PFSK-1 (cell line): ENCODE measurements around the gene LGALS12.

Source experiments
- FOXP2 ChIP-seq: optimal IDR thresholded peaks from 2 replicates; pipeline ENCODE3; 2011; ENCODE audit warnings: borderline replicate concordance, control low read depth, inconsistent platforms; ENCODE audit not compliant: insufficient read depth; ENCODE audit errors: extremely low read length, extremely low read depth
- POLR2AphosphoS5 ChIP-seq: IDR thresholded peaks from 2 replicates; pipeline ENCODE4 v1.6.1; 2012; ENCODE audit warnings: low read depth, mild to moderate bottlenecking, control low read depth, low read length, moderate library complexity
- SIN3A ChIP-seq: IDR thresholded peaks from 2 replicates; pipeline ENCODE4 v1.6.1; 2012; ENCODE audit warnings: mild to moderate bottlenecking, low read length, moderate library complexity, borderline replicate concordance; ENCODE audit not compliant: insufficient read depth
- TAF1 ChIP-seq: IDR thresholded peaks from 2 replicates; pipeline ENCODE4 v1.6.1; 2012; ENCODE audit warnings: low read length, control low read depth, borderline replicate concordance; ENCODE audit not compliant: insufficient read depth
- TF ChIP-seq, protein P1 (sequence below), 2 experiments: IDR thresholded peaks; 2 replicates each; pipeline versions ENCODE4 v1.6.1 to v1.8.0; 2011 to 2012; ENCODE audit warnings: low read depth in 2 of 2, low read length in 2 of 2, control low read depth in 1 of 2, inconsistent platforms in 1 of 2, mild to moderate bottlenecking in 1 of 2, moderate library complexity in 1 of 2; ENCODE audit not compliant: insufficient read depth in 1 of 2

LGALS12 gene

DNA sequence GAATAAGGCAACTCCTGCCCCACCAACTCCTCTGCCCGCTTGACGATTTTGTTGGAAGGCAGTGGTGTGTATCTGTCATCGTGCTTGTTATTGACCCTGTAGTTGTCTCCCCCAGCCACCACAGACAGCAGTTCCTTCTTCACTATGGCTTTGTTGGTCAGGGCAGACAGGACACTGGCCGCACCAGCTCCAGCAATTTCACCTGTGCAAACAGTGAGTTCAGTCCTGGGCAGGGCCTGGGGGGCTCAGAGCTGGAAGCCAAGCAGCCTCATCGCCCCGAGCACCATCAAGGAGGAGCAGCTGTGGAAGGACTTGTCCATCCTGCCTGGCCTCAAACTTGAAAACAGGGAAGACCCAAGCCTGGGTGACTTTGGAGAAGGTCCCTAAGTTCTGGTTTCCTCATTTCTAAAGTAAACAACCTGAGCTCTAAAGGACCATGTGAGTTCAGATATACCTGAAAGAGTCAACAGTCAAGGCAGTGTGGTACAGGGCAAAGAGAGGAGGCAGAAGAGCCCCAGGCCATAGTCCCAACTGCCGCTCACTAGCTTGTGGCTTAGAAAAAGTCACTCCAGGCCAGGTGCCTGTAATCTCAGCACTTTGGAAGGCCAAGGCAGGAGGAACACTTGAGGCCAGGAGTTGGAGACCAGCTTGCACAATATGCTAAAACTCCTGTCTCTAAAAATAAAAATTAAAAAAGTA, 52.7 kb downstream of the LGALS12 start:
- TF ChIP-seq TAF1 (no peak), FOXP2 (no peak), SIN3A (no peak), POLR2AphosphoS5 (no peak)
- TF ChIP-seq, protein P1, sequence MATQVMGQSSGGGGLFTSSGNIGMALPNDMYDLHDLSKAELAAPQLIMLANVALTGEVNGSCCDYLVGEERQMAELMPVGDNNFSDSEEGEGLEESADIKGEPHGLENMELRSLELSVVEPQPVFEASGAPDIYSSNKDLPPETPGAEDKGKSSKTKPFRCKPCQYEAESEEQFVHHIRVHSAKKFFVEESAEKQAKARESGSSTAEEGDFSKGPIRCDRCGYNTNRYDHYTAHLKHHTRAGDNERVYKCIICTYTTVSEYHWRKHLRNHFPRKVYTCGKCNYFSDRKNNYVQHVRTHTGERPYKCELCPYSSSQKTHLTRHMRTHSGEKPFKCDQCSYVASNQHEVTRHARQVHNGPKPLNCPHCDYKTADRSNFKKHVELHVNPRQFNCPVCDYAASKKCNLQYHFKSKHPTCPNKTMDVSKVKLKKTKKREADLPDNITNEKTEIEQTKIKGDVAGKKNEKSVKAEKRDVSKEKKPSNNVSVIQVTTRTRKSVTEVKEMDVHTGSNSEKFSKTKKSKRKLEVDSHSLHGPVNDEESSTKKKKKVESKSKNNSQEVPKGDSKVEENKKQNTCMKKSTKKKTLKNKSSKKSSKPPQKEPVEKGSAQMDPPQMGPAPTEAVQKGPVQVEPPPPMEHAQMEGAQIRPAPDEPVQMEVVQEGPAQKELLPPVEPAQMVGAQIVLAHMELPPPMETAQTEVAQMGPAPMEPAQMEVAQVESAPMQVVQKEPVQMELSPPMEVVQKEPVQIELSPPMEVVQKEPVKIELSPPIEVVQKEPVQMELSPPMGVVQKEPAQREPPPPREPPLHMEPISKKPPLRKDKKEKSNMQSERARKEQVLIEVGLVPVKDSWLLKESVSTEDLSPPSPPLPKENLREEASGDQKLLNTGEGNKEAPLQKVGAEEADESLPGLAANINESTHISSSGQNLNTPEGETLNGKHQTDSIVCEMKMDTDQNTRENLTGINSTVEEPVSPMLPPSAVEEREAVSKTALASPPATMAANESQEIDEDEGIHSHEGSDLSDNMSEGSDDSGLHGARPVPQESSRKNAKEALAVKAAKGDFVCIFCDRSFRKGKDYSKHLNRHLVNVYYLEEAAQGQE (IDR thresholded peaks at IDR 0.05; ENCODE audit: insufficient read depth in 1 of 2, low read depth in 2 of 2, low read length in 2 of 2), result no peak

DNA sequence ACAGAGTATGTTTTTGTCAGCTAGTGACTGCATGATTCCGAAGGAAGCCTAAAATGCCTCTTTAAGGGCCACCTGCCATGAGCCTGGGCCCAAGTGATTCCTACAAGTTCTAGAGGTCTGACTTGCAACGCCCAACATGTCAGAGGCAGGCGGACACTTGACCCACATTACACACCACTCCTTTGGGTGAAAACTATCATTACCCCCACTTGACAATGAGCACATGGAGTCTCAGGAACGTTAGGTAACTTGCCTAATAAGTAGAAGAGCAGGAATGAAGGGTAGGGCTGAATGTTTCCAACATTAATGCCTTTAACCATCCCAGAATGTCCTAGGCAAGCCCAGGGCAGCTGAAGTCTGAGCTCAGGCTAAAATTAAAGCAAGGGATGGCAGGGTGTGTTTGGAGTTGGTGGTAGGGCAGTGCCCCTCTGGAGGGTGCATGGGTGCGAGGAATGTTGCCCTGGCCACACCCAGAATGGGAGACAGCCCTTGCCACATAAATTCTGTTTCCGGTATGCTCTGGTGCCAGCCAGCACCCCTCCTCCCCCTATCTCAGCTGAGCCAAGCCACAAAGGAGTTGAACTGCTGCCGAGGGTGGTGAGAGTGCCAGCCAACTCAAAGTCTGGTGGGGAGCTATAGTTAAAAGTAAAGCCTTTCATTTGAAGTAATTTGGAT, 54.8 kb downstream of the LGALS12 start:
- TF ChIP-seq TAF1, result no peak
- TF ChIP-seq SIN3A, result no peak
- TF ChIP-seq FOXP2, result no peak
- TF ChIP-seq, protein P1 (IDR thresholded peaks at IDR 0.05; ENCODE audit: insufficient read depth in 1 of 2, low read depth in 2 of 2, low read length in 2 of 2), result no peak
- TF ChIP-seq POLR2AphosphoS5, result no peak

DNA sequence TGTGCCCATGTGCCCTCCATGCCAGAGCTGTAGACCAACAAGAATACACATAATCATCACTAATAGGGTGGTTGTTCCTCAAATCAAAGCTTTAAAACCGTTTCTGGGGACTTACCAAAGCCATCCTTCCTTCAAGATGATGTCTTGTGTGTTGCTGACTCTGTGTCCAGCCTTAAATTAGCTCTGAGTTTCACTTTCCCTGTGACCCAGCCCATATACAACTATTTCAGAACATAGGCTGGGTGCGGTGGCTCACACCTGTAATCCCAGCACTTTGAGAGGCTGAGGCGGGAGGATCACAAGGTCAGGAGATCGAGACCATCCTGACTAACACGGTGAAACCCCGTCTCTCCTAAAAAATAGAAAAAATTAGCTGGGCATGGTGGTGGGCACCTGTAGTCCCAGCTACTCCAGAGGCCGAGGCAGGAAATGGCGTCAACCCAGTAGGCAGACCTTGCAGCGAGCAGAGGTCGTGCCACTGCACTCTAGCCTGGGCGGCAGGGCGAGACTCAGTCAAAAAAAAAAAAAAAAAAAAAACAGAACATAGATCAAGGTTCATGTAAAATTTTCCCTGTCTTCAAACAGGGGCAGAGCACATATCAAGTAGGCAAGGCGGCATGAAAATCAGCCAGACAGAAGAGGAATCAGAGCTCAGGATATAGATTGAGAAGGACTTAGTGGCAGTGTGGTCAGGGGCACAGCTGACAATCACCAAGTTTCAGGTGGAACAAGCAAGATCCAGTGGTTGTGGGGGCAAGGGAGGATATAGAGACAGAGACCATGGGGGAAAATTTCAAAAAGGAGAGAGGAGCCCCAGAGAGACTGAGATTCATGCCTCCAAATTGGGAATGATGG, 57.5 kb downstream of the LGALS12 start, which contains the start of gene PLAAT2:
PLAAT2 (minus strand) TSS at position 179 of the 855 bp plus-strand sequence; CDS start at position 124, 55 bp downstream.
- TF ChIP-seq POLR2AphosphoS5 (no peak), TAF1 (no peak), FOXP2 (no peak), SIN3A (no peak)
- TF ChIP-seq, protein P1 (IDR thresholded peaks at IDR 0.05; ENCODE audit: insufficient read depth in 1 of 2, low read depth in 2 of 2, low read length in 2 of 2), result no peak

DNA sequence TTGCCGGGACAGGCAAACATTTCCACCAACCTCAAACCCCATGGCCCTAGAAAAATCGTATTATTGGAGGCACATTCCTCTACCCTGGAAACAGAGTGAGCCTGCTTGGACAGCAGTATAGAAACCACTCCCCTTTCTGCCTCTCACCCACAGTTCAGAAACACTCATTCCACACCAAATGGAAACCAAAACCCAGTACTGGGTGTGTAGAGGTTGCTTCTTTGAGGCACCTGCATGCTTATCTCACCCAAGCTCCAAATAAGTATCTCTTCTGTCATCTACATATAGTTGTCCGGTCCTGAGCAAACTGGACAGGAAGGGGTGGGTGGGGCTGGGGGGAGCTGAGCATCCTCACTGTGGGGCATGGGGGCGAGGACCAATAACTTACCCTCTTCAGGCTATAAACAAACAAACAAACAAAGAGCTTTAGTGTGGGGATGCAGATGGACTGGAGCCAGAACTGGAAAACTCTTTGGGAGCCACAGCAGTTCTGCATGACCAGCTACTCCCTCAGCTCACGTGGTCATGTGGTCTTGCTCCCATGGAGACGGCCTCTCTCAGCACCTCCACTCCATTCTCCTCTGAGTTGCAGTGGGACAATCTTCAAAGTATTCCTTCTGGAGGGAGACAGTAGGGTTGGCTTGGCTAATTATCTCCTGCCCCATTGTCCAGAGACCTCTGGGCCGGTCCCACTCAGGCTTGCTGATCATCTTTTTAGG, 58.3 kb downstream of the LGALS12 start:
- TF ChIP-seq POLR2AphosphoS5 (no peak), FOXP2 (no peak), SIN3A (no peak), TAF1 (no peak)
- TF ChIP-seq, protein P1 (IDR thresholded peaks at IDR 0.05; ENCODE audit: insufficient read depth in 1 of 2, low read depth in 2 of 2, low read length in 2 of 2), result no peak
